Smooth muscle cell (in vitro differentiated cells): ENCODE results near the gene DCP2. TPM values are rescaled to one million over a fixed set of nuclear protein-coding genes. Genes with fewer than 3 reads are reported as not detected.

ENCODE experiments used
- DNase-seq: peaks from one replicate; lab custom pipeline; 2025; ENCODE audit not compliant: unreplicated experiment; lab: John Stamatoyannopoulos, UW
- H2AFZ ChIP-seq: fragments of 200-600 bp; sonication (generic); 2 replicates; pipeline ENCODE4 v1.6.0; 2016; ENCODE audit warnings: antibody characterized with exemption, low read depth, mild to moderate bottlenecking
- H3F3A ChIP-seq: fragments of 200-600 bp; sonication (generic); 2 replicates; pipeline ENCODE4 v1.6.0; 2017; ENCODE audit warnings: antibody characterized with exemption, low read depth
- H3K27ac ChIP-seq: fragments of 200-600 bp; sonication (generic); 2 replicates; pipeline ENCODE4 v1.5.1; 2016; ENCODE audit warnings: low read depth, mild to moderate bottlenecking
- H3K27me3 ChIP-seq: fragments of 200-600 bp; sonication (generic); 2 replicates; pipeline ENCODE4 v1.6.1; 2016; ENCODE audit warnings: low read depth, mild to moderate bottlenecking
- H3K36me3 ChIP-seq: fragments of 200-600 bp; sonication (generic); 2 replicates; pipeline ENCODE4 v1.5.1; 2016; ENCODE audit warnings: low read depth
- H3K4me1 ChIP-seq: fragments of 200-600 bp; sonication (generic); 2 replicates; pipeline ENCODE4 v1.5.1; 2016; ENCODE audit warnings: low read depth
- H3K4me2 ChIP-seq: fragments of 200-600 bp; sonication (generic); 2 replicates; pipeline ENCODE4 v1.6.0; 2016; ENCODE audit warnings: mild to moderate bottlenecking
- H3K4me3 ChIP-seq: fragments of 200-600 bp; sonication (generic); 2 replicates; pipeline ENCODE4 v1.5.1; 2016; ENCODE audit warnings: mild to moderate bottlenecking
- H3K79me2 ChIP-seq: fragments of 200-600 bp; sonication (generic); 2 replicates; pipeline ENCODE4 v1.6.0; 2016; ENCODE audit warnings: low read depth, mild to moderate bottlenecking
- H3K9ac ChIP-seq: fragments of 200-600 bp; sonication (generic); 2 replicates; pipeline ENCODE4 v1.6.0; 2016; ENCODE audit warnings: low read depth
- H3K9me3 ChIP-seq: fragments of 200-600 bp; sonication (generic); replicated peaks from 2 replicates; pipeline ENCODE4 v1.5.1; 2016; ENCODE audit warnings: low read depth
- H4K20me1 ChIP-seq: fragments of 200-600 bp; sonication (generic); 2 replicates; pipeline ENCODE4 v1.6.0; 2016; ENCODE audit warnings: low read depth
- CTCF ChIP-seq: fragments of 200-600 bp; sonication (generic); IDR thresholded peaks from 2 replicates; pipeline ENCODE4 v1.5.1; 2017; ENCODE audit warnings: borderline replicate concordance, mild to moderate bottlenecking, antibody characterized with exemption; ENCODE audit not compliant: insufficient read depth, poor library complexity, severe bottlenecking
- WGBS: methylation state at CpG from one replicate; pipeline ENCODE4 v1.1.7; 2016; ENCODE audit warnings: low lambda C conversion rate; 5-methylcytosine and 5-hydroxymethylcytosine counted together
- polyA plus RNA-seq: library from polyadenylated mRNA; unstranded; fragments of >200 nt; fragmentation: Nextera tagmentation; extraction: Ambion mirVana; gene quantifications from 2 replicates; pipeline ENCODE4 v1.2.1, GENCODE V29; 2016
- total RNA-seq: library from RNA; depleted of rRNA; stranded (reverse); fragments of >200 nt; gene quantifications from 2 replicates; pipeline ENCODE4 v1.2.3, GENCODE V29; 2014

DCP2 gene
- total and polyA plus RNA-seq, 2 experiments from 2014 or later, result 11.6 to 35.3 TPM

GRCh38 chr5:113064806-113065205 lies 88.2 kb downstream of the DCP2 start:
- Histone ChIP-seq H3F3A (no peaks in the 10 kb centered on the region), H3K4me1 (peaks cover 6% of the 10 kb centered on the region), H3K36me3 (no peaks in the 10 kb centered on the region), H3K79me2 (no peaks in the 10 kb centered on the region), H3K27me3 (no peaks in the 10 kb centered on the region), H3K4me2 (no peak overlapping the region), H3K4me3 (no peak overlapping the region), H3K27ac (no peak overlapping the region), H3K9me3 (no peaks in the 10 kb centered on the region), H2AFZ (no peak overlapping the region), H3K9ac (no peak overlapping the region), H4K20me1 (no peaks in the 10 kb centered on the region)
- WGBS, result 100% methylated on average over 1 of the region's 1 CpG
- no peak for DNase-seq
- no peak for TF ChIP-seq CTCF

GRCh38 chr5:113065626-113066025 lies 89.0 kb downstream of the DCP2 start:
- no peak for TF ChIP-seq CTCF
- no peak overlapping the region for H3K27ac ChIP-seq
- no peaks in the 10 kb centered on the region for H3K36me3 ChIP-seq
- no peaks in the 10 kb centered on the region for H3K27me3 ChIP-seq
- no peak overlapping the region for H2AFZ ChIP-seq
- H3F3A ChIP-seq, result no peaks in the 10 kb centered on the region
- H3K4me2 ChIP-seq, result no peak overlapping the region
- no peak for DNase-seq
- no peaks in the 10 kb centered on the region for H3K9me3 ChIP-seq
- H3K4me3 ChIP-seq, result no peak overlapping the region
- H3K4me1 ChIP-seq, result peaks cover 6% of the 10 kb centered on the region
- WGBS, result 95% methylated on average over 2 of the region's 2 CpGs
- no peaks in the 10 kb centered on the region for H3K79me2 ChIP-seq
- H4K20me1 ChIP-seq, result no peaks in the 10 kb centered on the region
- H3K9ac ChIP-seq, result no peak overlapping the region

GRCh38 chr5:113067635-113068344 lies 91.2 kb downstream of the DCP2 start:
- Histone ChIP-seq H3K9ac (no peak overlapping the region), H3K4me2 (no peak overlapping the region), H3K27me3 (no peaks in the 10 kb centered on the region), H3K36me3 (no peaks in the 10 kb centered on the region), H3K79me2 (no peaks in the 10 kb centered on the region), H2AFZ (no peak overlapping the region), H3K27ac (no peak overlapping the region), H3F3A (no peaks in the 10 kb centered on the region), H3K4me3 (no peak overlapping the region), H3K9me3 (no peaks in the 10 kb centered on the region), H4K20me1 (no peaks in the 10 kb centered on the region), H3K4me1 (no peaks in the 10 kb centered on the region)
- no peak for TF ChIP-seq CTCF
- no peak for DNase-seq
- WGBS, result 87% methylated on average over 19 of the region's 19 CpGs

- Histone ChIP-seq H3F3A (no peaks in the 10 kb centered on the region), H3K36me3 (no peaks in the 10 kb centered on the region), H2AFZ (no peak overlapping the region), H3K27me3 (no peaks in the 10 kb centered on the region), H4K20me1 (no peaks in the 10 kb centered on the region), H3K4me2 (no peak overlapping the region), H3K9ac (no peak overlapping the region), H3K79me2 (no peaks in the 10 kb centered on the region), H3K9me3 (no peaks in the 10 kb centered on the region), H3K4me3 (no peak overlapping the region), H3K4me1 (no peaks in the 10 kb centered on the region), H3K27ac (no peak overlapping the region)
- 70% methylated on average over 2 of the region's 2 CpGs for WGBS
- TF ChIP-seq CTCF, result no peak
- no peak for DNase-seq
Observed at GRCh38 chr5:113068559-113068958, 92.0 kb downstream of the DCP2 start.
